Panc1 (cell line): ENCODE results near the gene SLC13A3. TPM values are rescaled to one million over a fixed set of nuclear protein-coding genes. Genes with fewer than 3 reads are reported as not detected.

Source experiments
- ATAC-seq: fragments of 200-7000 bp; cut with Tn5 transposase; 2 replicates; pipeline ENCODE4 v1.9.1; 2020; ENCODE audit warnings: mild to moderate bottlenecking, moderate library complexity
- BruUV-seq: library from RNA; stranded (reverse); fragments of 400-500 nt; replicated peaks from 2 replicates; lab custom pipeline; 2021; lab: Mats Ljungman, UMichigan
- CTCF ChIA-PET: fragments of 300-600 bp; sonication (Branson Sonifier 250); formaldehyde crosslinking; loops from one replicate; lab custom pipeline; 2022; ENCODE audit warnings: antibody characterized with exemption; lab: Charles Lee
- POLR2A ChIA-PET: fragments of 300-600 bp; sonication (Branson Sonifier 250); formaldehyde crosslinking; loops from one replicate; lab custom pipeline; 2022; ENCODE audit warnings: antibody characterized with exemption; lab: Charles Lee
- DNase-seq: peaks from one replicate; pipeline ENCODE4 v3.0.0-alpha.2; 2010; ENCODE audit warnings: low read depth, low spot score
- H3K27ac ChIP-seq: 2 replicates; pipeline ENCODE4 v1.5.1; 2011; ENCODE audit warnings: mild to moderate bottlenecking, low read length, inconsistent platforms
- H3K27me3 ChIP-seq: fragments of 200-500 bp; sonication (Bioruptor generic); 2 replicates; pipeline ENCODE4 v1.6.0; 2014; ENCODE audit warnings: low read length, inconsistent platforms; ENCODE audit not compliant: control insufficient read depth, insufficient read depth
- H3K36me3 ChIP-seq: fragments of 200-500 bp; sonication (Bioruptor generic); 2 replicates; pipeline ENCODE4 v1.5.1; 2014; ENCODE audit warnings: inconsistent platforms, mild to moderate bottlenecking, low read length, moderate library complexity; ENCODE audit not compliant: control insufficient read depth, insufficient read depth
- H3K4me1 ChIP-seq: 2 replicates; pipeline ENCODE4 v1.5.1; 2011; ENCODE audit warnings: inconsistent platforms, mild to moderate bottlenecking, low read length, moderate library complexity; ENCODE audit not compliant: control insufficient read depth, insufficient read depth
- H3K4me3 ChIP-seq, 2 experiments: 2 replicates each; pipeline ENCODE4 v1.5.1; 2011 to 2012; ENCODE audit warnings: low read depth in 2 of 2, low read length in 2 of 2, mild to moderate bottlenecking in 2 of 2, inconsistent platforms in 1 of 2, moderate library complexity in 1 of 2
- H3K9me3 ChIP-seq: fragments of 200-500 bp; sonication (Bioruptor generic); 2 replicates; pipeline ENCODE4 v1.5.1; 2014; ENCODE audit warnings: low read depth, mild to moderate bottlenecking, inconsistent platforms, low read length, moderate library complexity; ENCODE audit not compliant: control insufficient read depth, insufficient read depth
- POLR2AphosphoS5 ChIP-seq: IDR thresholded peaks from 2 replicates; pipeline ENCODE4 v1.6.1; 2012; ENCODE audit warnings: mild to moderate bottlenecking, low read depth, low read length, moderate library complexity
- SIN3A ChIP-seq: IDR thresholded peaks from 2 replicates; pipeline ENCODE4 v1.6.1; 2012; ENCODE audit warnings: low read depth, mild to moderate bottlenecking, low read length, moderate library complexity, borderline replicate concordance; ENCODE audit not compliant: insufficient read depth
- TCF7L2 ChIP-seq: IDR thresholded peaks from 2 replicates; pipeline ENCODE4 v1.6.1; 2011; ENCODE audit warnings: mild to moderate bottlenecking, low read depth, low read length, inconsistent platforms
- in situ Hi-C: cut with HindIII; loops from 2 replicates; pipeline ENCODE4 v1.10.0; 2016; ENCODE audit warnings: low sequenced_read_pairs, low pct_unique_long_range_greater_than_20kb
- intact Hi-C: fragments of 100-400 bp; cut with micrococcal nuclease; formaldehyde crosslinking; loops from one replicate; pipeline ENCODE4 v1.10.0; 2022; ENCODE audit not compliant: unreplicated experiment
- total RNA-seq: library from RNA; stranded (reverse); gene quantifications from one replicate; pipeline ENCODE4 v1.2.1, GENCODE V29; 2021; ENCODE audit not compliant: unreplicated experiment
- TF ChIP-seq, protein P1 (sequence below), 2 experiments: IDR thresholded peaks; 2 replicates each; pipeline ENCODE4 v1.6.1; 2011 to 2012; ENCODE audit warnings: low read depth in 2 of 2, control low read depth in 1 of 2, low read length in 1 of 2, mild to moderate bottlenecking in 1 of 2, moderate library complexity in 1 of 2; ENCODE audit not compliant: insufficient read depth in 1 of 2
- TF ChIP-seq, protein P2 (sequence below): fragments of 450-650 bp; IDR thresholded peaks from 2 replicates; pipeline ENCODE4 v1.5.1; 2017; ENCODE audit warnings: mild to moderate bottlenecking

SLC13A3 gene
- total RNA-seq, 1 experiment from 2014 or later = 0.31 TPM

DNA sequence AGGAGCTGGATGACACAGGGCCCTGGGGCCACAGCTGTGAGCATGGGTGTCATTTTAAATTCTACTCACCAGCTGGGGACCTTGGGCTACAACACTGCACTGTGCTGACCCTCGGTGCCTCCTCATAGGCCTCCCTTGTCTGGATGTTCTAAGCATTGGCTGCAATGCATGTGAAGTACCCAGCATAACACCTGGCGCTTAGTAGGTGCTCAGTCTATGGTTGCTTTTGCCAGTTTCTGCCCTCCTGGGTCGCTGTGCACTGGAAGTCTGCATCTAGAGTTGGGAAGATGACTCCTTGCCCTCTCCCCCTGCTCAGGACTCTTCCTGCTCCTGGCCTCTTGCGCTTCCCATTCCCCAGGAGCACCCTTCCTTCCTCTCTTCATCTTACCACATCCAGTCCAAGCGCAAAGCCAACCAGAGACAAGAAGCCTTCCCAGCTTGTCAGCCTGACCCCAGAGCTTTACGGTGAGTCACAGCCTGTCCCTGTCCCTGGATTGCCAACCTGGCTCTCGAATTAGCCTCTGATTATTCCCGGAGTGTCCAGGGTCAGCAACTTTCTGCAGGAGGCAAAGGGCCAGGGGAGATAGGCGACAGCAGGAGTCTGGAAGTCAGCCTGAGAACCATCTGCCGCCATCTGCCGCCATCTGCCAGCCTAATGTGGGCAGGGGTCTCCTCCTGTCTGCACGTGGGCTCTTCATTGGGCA, 8.8 kb downstream of the SLC13A3 start:
- H3K9me3 ChIP-seq = no peaks in the 10 kb centered on the region
- BruUV-seq = no TSS peak
- no peaks in the 10 kb centered on the region for H3K36me3 ChIP-seq
- no peak overlapping the region for H3K27ac ChIP-seq
- no peak for DNase-seq
- H3K4me3 ChIP-seq = no peak overlapping the region
- H3K4me1 ChIP-seq = no peaks in the 10 kb centered on the region
- in situ Hi-C loops = no loop called here
- ChIA-PET CTCF (no interaction called here), POLR2A (no interaction called here)
- intact Hi-C loops = no loop called here
- H3K27me3 ChIP-seq = peaks cover 8% of the 10 kb centered on the region; the same call in 1 of the 2 replicates
- ATAC-seq = no peak
- TF ChIP-seq TCF7L2 (no peak), POLR2AphosphoS5 (no peak), SIN3A (no peak)
- TF ChIP-seq, protein P1, sequence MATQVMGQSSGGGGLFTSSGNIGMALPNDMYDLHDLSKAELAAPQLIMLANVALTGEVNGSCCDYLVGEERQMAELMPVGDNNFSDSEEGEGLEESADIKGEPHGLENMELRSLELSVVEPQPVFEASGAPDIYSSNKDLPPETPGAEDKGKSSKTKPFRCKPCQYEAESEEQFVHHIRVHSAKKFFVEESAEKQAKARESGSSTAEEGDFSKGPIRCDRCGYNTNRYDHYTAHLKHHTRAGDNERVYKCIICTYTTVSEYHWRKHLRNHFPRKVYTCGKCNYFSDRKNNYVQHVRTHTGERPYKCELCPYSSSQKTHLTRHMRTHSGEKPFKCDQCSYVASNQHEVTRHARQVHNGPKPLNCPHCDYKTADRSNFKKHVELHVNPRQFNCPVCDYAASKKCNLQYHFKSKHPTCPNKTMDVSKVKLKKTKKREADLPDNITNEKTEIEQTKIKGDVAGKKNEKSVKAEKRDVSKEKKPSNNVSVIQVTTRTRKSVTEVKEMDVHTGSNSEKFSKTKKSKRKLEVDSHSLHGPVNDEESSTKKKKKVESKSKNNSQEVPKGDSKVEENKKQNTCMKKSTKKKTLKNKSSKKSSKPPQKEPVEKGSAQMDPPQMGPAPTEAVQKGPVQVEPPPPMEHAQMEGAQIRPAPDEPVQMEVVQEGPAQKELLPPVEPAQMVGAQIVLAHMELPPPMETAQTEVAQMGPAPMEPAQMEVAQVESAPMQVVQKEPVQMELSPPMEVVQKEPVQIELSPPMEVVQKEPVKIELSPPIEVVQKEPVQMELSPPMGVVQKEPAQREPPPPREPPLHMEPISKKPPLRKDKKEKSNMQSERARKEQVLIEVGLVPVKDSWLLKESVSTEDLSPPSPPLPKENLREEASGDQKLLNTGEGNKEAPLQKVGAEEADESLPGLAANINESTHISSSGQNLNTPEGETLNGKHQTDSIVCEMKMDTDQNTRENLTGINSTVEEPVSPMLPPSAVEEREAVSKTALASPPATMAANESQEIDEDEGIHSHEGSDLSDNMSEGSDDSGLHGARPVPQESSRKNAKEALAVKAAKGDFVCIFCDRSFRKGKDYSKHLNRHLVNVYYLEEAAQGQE (IDR thresholded peaks at IDR 0.05; ENCODE audit: insufficient read depth in 1 of 2, low read depth in 2 of 2, low read length in 1 of 2) = no peak
- TF ChIP-seq, protein P2, sequence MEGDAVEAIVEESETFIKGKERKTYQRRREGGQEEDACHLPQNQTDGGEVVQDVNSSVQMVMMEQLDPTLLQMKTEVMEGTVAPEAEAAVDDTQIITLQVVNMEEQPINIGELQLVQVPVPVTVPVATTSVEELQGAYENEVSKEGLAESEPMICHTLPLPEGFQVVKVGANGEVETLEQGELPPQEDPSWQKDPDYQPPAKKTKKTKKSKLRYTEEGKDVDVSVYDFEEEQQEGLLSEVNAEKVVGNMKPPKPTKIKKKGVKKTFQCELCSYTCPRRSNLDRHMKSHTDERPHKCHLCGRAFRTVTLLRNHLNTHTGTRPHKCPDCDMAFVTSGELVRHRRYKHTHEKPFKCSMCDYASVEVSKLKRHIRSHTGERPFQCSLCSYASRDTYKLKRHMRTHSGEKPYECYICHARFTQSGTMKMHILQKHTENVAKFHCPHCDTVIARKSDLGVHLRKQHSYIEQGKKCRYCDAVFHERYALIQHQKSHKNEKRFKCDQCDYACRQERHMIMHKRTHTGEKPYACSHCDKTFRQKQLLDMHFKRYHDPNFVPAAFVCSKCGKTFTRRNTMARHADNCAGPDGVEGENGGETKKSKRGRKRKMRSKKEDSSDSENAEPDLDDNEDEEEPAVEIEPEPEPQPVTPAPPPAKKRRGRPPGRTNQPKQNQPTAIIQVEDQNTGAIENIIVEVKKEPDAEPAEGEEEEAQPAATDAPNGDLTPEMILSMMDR = no peak

DNA sequence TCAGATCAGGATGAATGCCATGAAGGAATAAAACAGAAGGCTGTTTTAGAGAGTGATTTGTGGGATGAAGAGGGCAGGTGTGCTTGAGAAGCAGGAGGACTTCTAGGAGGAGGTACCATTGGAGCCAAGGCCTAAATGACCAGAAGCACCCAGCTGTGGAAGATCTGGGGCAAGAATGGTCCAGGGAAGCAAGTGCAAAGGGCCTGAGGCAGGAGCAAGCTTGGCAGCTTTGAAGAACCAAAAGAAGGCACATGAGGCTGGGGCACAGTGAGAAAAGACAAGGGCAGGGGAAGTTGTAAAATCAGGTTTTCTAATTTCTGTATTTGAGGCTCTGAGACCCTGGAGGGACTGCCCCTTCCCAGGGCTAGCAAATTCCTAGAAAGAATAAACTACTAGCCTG, 9.8 kb downstream of the SLC13A3 start:
- ATAC-seq (no peak), DNase-seq (no peak)
- Histone ChIP-seq H3K36me3 (no peaks in the 10 kb centered on the region), H3K27ac (no peak overlapping the region), H3K9me3 (no peaks in the 10 kb centered on the region), H3K27me3 (peaks cover 8% of the 10 kb centered on the region; the same call in 1 of the 2 replicates), H3K4me3 (no peak overlapping the region), H3K4me1 (no peaks in the 10 kb centered on the region)
- ChIA-PET POLR2A (no interaction called here), CTCF (no interaction called here)
- in situ Hi-C loops = no loop called here
- intact Hi-C loops = no loop called here
- TF ChIP-seq TCF7L2 (no peak), SIN3A (no peak), POLR2AphosphoS5 (no peak)
- TF ChIP-seq, protein P1 (IDR thresholded peaks at IDR 0.05; ENCODE audit: insufficient read depth in 1 of 2, low read depth in 2 of 2, low read length in 1 of 2) = no peak
- TF ChIP-seq, protein P2 = no peak
- no TSS peak for BruUV-seq
